EH (cell line): ENCODE measurements around the gene BUB1.
A peak's percentile ranks its signal among the peaks of the same experiment; 100 is the strongest.
"Not testable (repeated sequence)": the region's sequence is repeated elsewhere in the genome, so short reads cannot be mapped to it uniquely, and the experiment has no call there.

Experiments used
- DNase-seq: peaks from one replicate; pipeline ENCODE4 v3.0.0-alpha.2; 2015; ENCODE audit warnings: low read depth

BUB1 gene

DNA sequence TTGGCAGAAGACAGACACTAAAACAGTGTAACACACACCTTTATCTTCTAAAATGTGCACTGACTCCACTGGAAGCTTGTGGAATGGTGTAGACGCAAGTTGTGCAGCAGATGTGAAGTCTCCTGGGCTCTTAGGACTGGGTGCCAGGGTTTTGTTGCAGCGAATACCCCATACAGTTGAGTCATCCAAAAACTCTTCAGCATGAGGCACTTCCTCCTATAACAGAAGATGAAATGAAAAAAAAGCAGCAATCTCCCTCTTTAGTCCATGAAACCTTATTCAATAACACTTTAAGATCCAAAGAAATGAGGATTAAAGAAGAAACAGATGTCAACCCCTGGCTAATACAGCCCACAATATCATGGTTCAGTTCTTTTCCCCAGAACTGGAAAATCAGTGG, 22.2 kb downstream of the BUB1 start:
- DNase-seq = peak; percentile 29

DNA sequence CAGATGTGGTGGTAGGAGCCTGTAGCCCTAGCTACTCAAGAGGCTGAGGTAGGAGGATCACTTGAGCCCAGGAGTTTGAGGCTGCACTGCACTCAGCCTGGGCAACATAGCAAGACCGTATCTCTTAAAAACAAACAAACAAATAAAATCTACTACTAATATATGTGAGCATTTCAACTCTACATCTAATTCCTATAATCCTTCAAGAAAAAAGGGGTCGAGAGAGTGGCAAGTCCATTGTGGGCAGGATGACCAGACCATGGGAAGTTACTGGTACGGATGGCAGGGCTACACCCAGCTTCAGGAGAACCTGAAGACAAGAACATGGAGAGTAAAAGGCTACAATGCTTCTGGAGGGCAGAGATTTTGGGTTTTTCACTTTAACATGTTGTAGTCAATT, 24.0 kb downstream of the BUB1 start:
- no peak for DNase-seq

DNA sequence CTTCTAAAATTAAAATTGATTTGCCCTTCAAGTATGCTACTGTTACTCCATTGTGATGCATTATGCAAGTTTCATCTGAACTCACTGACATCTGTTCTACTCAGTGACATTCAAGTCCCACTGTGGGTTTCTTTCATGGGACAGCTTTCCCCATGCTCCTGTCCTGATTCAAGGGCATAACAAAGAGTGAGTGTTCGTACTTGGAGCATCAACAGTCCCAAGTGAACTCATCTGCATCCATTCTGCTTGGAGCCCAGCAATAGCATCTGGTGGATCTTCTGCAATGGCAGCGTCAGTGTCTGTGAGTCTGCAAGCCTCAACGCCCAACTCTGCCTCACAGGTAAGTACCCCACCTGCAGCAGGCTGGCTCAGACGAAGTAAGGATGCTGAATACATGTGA, 27.5 kb downstream of the BUB1 start:
- no peak for DNase-seq

DNA sequence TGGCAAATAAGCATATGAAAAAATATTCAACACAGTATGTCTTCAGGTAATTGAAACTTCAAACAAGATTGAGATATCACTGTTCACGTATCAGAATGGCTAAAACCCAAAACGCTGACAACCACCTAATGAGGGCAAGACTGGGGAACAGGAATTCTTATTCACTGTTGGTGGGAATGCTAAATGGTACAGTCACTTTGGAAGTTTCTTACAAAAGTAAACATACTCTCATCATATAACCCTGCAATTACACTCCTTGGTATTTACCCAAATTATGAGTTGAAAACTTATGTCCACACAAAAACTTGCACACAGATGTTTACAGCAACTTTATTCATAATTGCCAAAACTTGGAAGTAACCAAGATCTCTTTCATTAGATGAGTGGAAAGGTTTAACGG, 30.1 kb downstream of the BUB1 start:
- DNase-seq = no peak

DNA sequence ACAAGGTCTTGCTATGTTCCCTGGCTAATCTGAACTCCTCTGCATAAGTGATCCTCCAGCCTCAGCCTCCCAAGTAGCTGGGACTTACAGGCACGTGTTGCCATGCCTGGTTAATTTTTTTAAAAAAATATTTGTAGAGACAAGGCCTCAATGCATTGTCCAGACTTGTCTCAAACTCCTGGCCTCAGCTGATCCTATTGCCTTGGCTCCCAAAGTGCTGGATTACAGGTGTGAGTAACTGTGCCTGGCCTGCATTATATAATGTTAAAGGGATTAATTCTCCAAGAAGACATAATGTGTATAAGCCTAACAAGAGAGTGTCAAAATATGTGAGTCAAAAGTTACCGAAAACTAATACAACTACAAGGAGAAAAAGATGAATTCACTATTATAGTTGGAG, 32.2 kb downstream of the BUB1 start:
- DNase-seq = no peak

DNA sequence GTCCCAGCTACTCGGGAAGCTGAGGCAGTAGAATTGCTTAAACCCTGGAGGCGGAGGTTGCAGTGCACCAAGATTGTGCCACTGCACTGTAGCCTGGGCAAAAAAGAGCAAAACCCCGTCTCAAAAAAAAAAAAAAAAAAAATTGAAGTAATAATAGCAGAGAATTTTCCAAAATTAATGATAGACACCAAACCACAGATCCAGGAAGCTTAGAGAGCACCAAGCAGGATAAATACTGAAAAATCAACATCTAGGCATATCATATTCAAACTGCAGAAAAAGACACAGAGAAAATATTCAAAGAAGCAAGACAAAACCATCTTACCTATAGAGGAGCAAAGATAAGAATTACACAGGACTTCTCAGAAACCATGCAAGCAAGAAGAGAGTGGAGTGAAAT, 33.5 kb downstream of the BUB1 start:
- no peak for DNase-seq

DNA sequence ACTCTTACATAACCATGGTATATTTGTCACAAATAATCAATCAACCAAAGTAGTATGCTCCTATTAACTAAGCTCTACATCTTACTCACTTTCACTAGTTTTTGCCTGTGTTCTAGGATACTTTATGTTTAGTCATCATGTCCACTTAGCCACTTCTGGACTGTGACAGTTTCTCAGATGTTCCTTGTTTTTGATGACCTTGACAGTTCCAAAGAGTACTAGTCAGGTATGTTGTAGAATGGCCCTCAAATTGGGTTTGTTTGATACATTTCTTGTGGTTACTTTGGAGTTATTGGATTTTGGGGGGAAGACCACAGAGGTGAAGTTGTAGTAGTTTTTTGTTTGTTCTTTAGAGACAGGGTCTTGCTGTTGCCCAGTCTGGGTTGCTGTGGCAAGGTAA, 35.5 kb downstream of the BUB1 start:
- no peak for DNase-seq

DNA sequence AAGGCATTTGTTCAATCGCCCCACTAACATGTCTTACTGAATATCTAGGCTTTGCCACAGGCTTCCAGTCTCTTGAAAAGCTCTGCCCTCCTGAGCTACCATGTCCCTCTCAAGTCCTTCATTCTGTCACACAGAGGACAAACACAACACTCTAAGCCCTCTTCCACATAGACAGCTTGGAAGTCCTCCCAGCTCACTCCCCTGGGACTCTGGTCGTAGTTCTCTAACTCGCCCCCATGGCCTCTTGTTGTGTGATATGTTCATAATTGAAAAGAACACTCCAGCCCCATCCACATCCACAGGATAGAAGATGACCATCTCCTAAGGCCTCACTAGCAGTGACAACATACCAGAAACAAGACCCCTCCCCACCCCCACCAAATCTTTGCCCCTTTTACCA, 37.9 kb downstream of the BUB1 start:
- DNase-seq = no peak

DNA sequence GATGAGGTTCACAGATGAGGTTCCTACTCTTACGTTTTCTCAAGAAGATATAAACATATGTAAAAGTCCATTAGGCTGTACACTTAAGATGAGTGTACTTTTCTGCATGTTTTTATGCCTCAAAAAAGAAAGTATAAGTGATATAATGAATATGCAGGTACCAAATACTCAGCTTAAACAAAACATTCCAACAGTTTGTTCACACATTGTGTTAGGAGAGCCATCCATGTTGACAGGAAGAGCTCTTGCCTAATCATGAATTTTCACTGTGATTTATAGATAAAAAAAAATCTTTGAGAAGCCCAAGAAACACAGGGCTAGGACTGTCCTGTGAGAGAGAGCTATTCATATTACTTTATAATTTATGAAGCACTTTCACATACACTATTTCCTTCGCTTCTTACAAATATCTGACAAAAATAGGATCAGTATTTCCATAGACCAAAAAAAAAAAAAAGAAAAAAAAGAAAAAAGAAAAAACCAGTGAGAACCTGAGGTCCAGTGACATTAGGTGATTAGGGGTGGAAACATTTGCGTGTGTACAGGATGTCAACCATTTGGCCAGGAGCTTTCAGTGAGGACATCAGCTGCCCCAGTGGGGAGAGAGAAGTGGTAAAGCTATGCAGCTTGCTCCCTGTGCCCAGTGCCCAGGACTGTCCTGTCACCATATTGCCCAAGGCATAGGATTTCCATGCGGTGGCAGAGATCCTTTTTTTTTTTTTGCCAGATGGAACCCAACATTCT, 38.7 kb downstream of the BUB1 start:
- DNase-seq = no peak

DNA sequence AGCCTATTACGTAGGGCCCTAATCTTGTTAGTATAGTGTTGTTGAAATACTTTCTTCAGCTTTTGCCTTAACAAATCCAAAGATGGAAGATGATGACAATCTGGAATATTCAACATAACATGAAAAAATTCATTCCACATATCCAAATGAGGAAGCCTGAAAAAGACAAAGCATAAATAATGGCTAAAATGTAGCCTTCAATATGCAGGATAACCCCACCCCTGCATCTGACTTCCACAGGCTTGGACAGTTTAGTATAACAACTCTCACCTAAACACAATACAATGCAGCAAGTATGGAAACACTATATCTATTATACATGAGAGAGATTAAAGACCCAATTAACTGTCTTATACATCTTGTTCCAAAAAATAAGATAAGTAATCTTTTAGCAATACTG, 39.9 kb downstream of the BUB1 start:
- no peak for DNase-seq

DNA sequence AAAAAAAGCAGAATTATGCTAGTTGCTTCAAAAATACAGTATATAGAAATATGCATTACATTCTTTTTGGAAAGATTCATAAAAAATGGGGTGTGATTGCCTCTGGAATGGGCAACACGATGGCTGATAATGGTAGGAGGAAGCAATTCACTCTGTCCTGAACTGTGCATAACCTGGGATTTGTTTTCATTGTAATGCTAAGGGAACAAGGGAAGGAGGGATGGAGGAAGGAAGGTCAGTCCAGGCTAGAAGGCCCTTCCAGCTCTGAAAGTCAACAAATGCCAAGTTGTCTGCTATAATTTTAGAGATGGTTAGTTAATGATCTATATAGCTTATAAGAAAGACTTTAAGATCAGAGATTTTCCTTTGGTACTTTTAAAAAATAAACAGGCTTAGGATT, 40.8 kb downstream of the BUB1 start:
- no peak for DNase-seq

DNA sequence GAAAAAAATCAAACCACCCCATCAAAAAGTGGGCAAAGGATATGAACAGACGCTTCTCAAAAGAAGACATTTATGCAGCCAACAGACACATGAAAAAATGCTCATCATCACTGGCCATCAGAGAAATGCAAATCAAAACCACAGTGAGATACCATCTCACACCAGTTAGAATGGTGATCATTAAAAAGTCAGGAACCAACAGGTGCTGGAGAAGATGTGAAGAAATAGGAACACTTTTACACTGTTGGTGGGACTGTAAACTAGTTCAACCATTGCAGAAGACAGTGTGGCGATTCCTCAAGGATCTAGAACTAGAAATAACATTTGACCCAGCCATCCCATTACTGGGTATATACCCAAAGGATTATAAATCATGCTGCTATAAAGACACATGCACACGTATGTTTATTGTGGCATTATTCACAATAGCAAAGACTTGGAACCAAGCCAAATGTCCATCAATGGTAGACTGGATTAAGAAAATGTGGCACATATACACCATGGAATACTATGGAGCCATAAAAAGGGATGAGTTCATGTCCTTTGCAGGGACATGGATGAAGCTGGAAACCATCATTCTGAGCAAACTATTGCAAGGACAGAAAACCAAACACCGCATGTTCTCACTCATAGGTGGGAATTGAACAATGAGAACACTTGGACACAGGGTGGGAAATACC, 41.8 kb downstream of the BUB1 start:
- DNase-seq = not testable (repeated sequence)

DNA sequence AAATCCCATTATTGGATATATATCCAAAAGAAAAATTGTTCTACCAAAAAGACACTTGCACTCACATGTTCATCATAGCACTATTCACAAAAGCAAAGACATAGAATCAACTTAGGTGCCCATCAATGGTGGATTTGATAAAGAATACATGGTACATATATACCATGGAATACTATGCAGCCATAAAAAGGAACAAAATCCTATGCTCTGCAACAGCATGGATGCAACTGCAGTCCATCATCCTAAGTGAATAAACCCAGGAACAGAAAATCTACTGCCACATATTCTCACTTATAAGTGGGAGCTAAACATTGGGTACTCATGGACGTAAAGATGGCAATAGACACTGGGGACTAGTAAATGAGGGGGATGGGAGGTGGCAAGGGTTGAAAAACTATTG, 50.5 kb downstream of the BUB1 start:
- DNase-seq = not testable (repeated sequence)

DNA sequence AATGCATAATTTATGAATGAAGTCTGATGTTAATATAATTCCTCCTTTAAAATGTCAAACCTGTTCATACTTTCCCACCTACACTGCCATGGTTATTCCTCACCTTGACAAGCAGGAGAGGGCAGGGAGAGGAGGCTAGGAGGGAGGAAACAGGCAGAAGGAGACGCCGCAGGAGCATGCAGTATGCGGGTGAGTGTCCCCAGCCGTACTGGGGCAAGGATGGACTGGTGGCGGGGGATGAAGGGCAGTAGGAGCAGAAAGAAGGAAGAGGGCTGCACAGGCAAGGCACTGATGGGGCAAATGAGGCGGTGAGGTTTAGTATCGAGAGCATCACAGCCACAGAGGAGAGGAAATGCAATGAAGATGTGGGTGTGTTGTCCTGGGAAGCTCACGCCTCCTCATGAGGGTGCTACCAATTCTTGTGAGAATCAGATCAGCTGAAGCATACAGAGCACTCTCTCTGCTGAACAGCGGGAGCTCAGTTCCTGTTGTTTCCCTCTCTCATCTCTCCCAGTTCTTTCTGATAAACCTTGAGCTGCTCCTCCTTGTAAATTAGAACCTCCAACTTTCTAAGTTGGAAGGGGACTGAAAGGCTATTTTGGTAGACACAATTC, 58.4 kb downstream of the BUB1 start:
- not testable (repeated sequence) for DNase-seq

DNA sequence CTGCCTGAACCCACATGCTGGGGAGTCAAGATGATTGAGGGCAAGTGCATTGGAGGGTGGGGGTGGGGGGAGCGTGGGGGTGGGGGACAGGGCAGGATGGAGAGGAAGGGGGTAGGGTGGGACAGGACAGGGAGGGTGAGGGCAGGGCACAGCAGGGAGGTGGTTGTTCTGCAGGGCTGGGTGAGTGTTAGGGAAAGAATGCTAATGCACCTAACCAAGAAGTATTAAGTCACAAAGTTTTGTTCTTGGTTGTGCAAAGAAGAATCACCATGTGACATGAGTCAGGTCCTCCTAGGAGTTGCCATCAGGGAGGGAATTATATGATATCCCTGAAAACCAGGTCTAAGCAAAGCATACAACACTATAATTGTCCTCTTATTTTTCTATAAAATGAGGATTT, 63.9 kb downstream of the BUB1 start:
- not testable (repeated sequence) for DNase-seq

DNA sequence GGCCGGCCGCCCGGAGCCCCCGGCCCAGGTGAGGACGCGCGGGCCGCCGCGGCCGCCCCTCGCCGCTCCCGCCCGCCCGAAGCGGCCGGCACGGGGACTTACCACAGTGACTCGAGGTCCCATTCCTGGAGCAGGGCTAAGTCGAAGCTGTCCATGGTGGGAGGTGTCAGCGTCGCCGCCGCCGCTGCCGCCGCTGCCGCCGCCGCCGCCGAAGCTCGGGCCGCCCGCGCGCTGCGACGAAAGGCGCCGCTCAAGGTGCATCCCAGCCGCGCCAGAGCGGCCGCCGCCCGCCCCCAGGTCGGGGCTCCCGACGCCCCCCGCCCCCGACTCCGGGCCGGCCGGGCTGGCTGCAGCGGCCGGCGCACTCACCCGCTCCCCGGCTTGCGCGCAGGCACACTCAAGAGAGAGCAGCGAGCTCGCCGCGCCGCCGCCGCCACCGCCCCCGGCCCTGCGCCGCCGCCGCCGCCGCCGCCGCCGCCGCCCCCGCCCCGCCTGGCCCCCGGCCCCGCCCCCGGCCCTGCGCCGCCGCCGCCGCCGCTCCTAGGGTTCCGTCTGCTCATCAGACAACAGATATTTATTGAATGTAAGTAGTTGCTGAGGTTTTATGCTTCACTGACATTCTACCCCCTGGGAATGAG, 67.1 kb downstream of the BUB1 start:
- not testable (repeated sequence) for DNase-seq

DNA sequence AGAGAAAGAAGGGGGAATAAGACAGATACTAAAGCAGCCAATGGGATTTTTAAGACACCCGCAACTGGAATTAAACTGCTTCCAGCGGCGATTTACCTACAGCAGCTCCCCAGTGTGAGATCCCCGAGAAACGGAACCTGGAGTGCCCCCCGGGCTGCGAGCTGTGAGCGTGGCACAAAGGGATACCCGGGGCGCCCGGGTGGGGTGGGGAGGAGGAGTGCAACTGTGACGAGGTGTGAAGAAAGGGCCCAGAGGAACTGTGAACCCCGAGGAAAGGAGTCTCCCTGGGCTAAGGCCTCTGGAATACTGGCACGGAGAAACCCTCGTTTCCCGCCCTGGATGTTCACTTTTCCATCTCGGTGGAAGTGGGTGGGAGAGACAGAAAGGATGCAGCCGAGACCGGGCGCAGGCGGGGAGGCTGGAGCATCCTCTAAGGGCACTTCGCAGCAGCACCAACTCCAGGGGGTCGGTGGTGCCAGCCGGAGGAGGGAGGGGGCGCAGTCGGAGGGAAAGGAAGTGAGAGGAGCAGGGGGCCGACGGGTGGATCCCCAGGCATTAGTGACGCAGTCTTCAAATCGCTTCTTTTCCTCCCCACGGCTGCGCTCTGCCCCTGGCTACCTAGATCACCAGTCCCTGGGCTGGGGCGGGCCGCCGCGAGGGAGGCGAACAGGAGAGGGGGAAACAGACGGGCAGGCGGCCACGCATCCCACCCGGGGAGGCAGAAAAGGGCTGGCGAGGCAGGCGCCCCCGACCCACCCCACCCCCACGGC, 67.8 kb downstream of the BUB1 start:
- not testable (repeated sequence) for DNase-seq

DNA sequence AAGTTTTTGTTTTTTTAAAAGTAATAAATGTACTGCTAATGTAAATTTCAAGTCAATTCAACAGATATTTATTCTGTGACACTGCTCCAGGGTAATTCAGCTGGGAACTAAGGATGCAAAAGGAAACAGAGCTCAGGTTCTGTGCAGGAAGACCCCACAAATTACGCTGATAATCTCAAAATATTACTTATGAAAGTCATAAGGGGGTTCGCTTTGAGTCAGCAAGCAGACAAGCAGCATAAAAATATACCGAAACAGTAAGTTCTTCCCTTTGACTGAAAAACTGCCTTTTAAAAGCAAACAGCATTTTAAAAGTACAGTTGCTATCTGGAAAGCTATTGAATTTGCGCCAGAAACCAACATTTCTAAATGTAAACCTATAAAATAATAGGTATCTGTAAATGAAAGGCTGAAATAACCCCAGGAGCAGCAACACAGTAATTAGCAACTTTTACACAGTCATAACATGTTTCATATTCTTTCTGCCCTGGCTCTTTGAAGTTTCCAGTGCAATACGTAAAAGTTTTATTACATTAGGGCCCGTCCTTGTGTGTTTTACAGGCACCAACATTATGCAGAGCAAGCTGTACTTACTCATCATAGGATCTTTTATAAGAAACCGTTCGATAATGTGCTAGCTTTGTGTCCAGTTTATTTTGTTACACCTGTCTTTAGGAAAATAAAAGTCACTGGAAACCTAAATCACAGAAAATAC, 68.9 kb downstream of the BUB1 start:
- DNase-seq = not testable (repeated sequence)

DNA sequence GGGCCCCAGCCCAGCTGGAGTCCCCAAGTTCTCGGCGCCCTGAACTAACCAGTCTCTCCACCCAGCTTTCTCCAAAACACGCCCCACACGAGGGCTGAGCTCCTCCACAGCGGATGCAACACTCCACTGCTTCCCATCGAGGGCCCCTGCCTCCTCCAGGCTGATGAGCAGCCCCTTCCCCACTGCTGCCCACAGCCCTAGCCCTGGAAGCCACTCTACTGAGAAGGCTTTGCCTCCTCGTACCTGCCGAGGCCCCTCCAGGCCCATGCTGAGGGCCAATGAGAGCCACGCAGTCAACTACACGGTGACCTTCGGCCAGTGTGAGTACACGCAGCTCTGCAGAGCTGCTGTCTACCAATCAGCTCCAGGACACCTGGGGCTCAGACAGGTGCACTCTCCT, 72.8 kb downstream of the BUB1 start:
- DNase-seq = not testable (repeated sequence)

DNA sequence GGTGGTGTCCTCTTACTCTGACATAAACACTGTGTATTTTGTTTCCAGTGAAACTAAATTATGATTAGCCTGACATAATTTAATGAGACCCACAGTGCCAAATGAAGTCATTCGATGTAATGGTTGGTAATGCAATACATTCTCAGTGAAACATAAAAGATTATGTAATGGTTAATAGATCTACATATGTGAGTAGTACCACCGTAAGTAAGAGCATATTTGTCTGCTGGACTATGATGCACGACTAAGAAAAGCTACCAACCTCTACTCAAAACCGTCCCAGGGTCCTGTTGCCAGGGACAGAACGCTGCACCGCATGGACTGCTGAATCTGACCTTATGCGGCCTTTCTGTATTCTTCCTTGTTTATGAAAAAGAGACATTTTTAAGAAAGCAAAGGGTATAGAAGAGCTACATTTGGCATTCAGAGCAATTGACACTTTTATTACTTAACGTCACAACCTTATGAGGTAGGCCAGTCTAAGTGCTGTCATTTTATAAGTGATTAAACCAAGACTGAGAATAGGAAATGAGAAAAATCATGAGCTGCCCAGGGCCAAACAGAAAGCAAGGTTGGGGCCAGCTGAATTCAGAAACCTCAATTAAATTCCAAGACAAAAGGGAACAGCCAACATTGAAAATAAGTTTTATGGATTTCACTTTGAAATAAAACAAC, 73.8 kb downstream of the BUB1 start:
- not testable (repeated sequence) for DNase-seq

DNA sequence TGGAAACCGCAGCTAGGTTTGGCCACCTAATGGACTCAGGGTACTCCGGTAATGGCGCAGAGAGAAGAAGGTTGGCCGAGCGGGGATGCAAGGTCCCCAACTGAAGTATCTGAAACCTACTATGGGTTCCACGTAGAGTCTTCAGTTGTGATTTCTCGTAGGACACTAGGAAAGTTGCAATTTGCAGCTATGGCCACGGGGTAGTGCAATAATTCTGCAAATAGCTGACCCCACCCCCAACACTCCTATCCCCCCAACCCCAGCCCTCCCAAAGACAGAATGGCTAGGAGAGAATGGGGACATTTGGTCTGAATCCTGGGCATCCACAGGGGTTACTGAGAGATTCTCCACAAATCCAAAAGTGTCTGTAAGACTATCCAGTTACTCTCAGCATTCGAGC, 75.7 kb downstream of the BUB1 start:
- not testable (repeated sequence) for DNase-seq
